ENCODE results near the gene MS4A13.

- TF ChIP-seq CTCF (IDR thresholded peaks at IDR 0.05; ENCODE audit: low read depth, low read length) = no peak
- TF ChIP-seq EZH2phosphoT487 (IDR thresholded peaks at IDR 0.05; ENCODE audit: low read depth) = no peak
These were observed 16.3 kb upstream of the MS4A13 start for GRCh38 chr11:60498853-60499252.
